ENCODE measurements around the gene TMEM131L.
"Not testable (repeated sequence)": the region's sequence is repeated elsewhere in the genome, so short reads cannot be mapped to it uniquely, and the experiment has no call there.

Gene TMEM131L

DNA sequence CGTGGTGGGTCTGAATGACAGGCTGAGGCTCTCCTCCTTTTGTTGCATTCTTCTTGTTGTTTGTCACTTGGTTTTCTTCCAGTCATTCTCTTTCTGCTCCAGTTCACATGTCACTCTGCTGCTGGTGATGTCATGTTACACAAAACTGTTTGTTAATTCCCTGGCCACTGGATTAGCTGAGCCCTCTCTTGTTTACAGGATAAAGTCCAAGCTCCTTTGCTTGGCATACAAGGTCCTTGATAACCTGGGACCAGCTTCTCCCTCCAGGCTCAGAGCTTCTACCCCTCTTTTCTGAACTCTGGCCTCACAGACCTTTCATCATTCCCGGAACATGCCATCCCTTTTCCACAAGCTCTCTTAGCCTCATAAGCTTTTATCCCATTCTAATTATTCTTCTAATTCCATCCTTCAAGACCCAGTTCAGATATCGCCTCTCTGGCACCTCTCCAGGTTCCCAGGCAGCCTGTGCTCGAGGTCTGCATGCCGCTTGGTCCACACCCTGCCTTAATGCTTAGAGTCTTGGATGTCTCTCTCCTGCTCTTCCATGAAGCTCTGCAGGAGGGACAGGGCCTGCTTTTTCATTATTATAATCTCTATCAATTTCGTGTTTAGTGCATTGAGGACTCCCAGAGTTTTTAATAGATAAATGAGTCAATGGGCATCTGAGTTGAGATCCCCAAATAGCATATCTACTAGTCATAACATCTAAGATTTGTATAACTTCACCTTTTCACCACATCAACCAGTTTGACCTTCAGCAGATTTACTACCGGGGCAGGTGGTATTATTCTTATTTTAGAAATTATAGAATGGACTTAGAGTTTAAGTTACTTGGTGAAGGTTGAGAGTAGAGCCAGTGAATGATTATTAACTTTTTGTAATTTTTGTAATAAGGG lies 98.7 kb downstream of the TMEM131L start:
- Histone ChIP-seq H3K9me3 (ENCODE audit: insufficient read depth, low read depth, low read length) (no peaks in the 10 kb centered on the region), H3K9me2 (replicated peaks; ENCODE audit: low read depth, low read length) (no peaks in the 10 kb centered on the region), H4K20me1 (ENCODE audit: insufficient read depth, low read length, poor library complexity, severe bottlenecking) (peaks cover 27% of the 10 kb centered on the region), H3K4me1 (ENCODE audit: insufficient read depth, low read length, poor library complexity, severe bottlenecking) (no peaks in the 10 kb centered on the region), H3K4me2 (ENCODE audit: low read depth, low read length, poor library complexity, severe bottlenecking) (no peak overlapping the region), H3K36me3 (ENCODE audit: insufficient read depth, low read length) (peaks cover 81% of the 10 kb centered on the region), H3F3A (ENCODE audit: low read depth) (no peaks in the 10 kb centered on the region), H3K27me3 (ENCODE audit: insufficient read depth, low read length, poor library complexity, severe bottlenecking) (no peaks in the 10 kb centered on the region), H3K9ac (ENCODE audit: low read depth, low read length, poor library complexity, severe bottlenecking) (no peak overlapping the region), H3K79me2 (ENCODE audit: insufficient read depth, low read length) (peaks cover 65% of the 10 kb centered on the region), H3K4me3 (ENCODE audit: low read length, poor library complexity, severe bottlenecking) (no peak overlapping the region), H2AFZ (ENCODE audit: low read length) (no peak overlapping the region)
- TF ChIP-seq EZH2phosphoT487 (IDR thresholded peaks at IDR 0.05; ENCODE audit: borderline replicate concordance), result no peak
- TF ChIP-seq, protein P1, sequence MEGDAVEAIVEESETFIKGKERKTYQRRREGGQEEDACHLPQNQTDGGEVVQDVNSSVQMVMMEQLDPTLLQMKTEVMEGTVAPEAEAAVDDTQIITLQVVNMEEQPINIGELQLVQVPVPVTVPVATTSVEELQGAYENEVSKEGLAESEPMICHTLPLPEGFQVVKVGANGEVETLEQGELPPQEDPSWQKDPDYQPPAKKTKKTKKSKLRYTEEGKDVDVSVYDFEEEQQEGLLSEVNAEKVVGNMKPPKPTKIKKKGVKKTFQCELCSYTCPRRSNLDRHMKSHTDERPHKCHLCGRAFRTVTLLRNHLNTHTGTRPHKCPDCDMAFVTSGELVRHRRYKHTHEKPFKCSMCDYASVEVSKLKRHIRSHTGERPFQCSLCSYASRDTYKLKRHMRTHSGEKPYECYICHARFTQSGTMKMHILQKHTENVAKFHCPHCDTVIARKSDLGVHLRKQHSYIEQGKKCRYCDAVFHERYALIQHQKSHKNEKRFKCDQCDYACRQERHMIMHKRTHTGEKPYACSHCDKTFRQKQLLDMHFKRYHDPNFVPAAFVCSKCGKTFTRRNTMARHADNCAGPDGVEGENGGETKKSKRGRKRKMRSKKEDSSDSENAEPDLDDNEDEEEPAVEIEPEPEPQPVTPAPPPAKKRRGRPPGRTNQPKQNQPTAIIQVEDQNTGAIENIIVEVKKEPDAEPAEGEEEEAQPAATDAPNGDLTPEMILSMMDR (conservative IDR thresholded peaks at IDR 0.05; ENCODE audit: low read length), result no peak

DNA sequence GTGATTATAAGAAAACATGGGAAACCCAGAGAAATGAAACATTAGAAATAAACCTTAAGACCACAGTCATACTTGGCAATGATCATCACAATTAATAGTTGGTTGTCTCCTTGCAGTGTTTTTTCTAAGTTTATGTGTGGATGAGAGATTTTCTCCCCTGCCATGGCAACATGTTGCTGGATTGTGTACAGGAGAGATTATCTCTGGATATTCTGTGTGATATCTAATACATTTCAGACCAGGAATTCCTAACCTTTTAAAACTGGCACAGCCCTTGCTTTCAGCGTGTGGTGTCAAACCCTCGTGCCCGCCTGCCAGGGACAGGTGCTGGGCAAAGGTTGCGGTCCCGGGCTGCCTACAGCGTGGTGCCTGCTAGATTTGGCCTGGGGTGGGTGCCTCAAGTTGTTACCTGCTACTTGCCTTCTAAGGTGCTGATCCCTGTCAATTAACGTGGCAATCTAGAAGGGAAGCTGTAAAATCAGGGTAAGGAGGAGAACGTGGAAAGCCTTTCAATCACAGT lies 100.5 kb downstream of the TMEM131L start:
- no peaks in the 10 kb centered on the region for H3K9me2 ChIP-seq (replicated peaks; ENCODE audit: low read depth, low read length)
- H3K9me3 ChIP-seq (ENCODE audit: insufficient read depth, low read depth, low read length), result no peaks in the 10 kb centered on the region
- no peak for TF ChIP-seq EZH2phosphoT487 (IDR thresholded peaks at IDR 0.05; ENCODE audit: borderline replicate concordance)
- TF ChIP-seq, protein P1 (conservative IDR thresholded peaks at IDR 0.05; ENCODE audit: low read length), result no peak
- H3K9ac ChIP-seq (ENCODE audit: low read depth, low read length, poor library complexity, severe bottlenecking), result no peak overlapping the region
- H3K4me3 ChIP-seq (ENCODE audit: low read length, poor library complexity, severe bottlenecking), result no peak overlapping the region
- H3K27me3 ChIP-seq (ENCODE audit: insufficient read depth, low read length, poor library complexity, severe bottlenecking), result no peaks in the 10 kb centered on the region
- H3K4me2 ChIP-seq (ENCODE audit: low read depth, low read length, poor library complexity, severe bottlenecking), result no peak overlapping the region
- peaks cover 30% of the 10 kb centered on the region for H4K20me1 ChIP-seq (ENCODE audit: insufficient read depth, low read length, poor library complexity, severe bottlenecking)
- H2AFZ ChIP-seq (ENCODE audit: low read length), result no peak overlapping the region
- peaks cover 78% of the 10 kb centered on the region; the same call in 1 of the 2 replicates for H3K36me3 ChIP-seq (ENCODE audit: insufficient read depth, low read length)
- no peaks in the 10 kb centered on the region for H3K4me1 ChIP-seq (ENCODE audit: insufficient read depth, low read length, poor library complexity, severe bottlenecking)
- H3K79me2 ChIP-seq (ENCODE audit: insufficient read depth, low read length), result peaks cover 79% of the 10 kb centered on the region
- H3F3A ChIP-seq (ENCODE audit: low read depth), result no peaks in the 10 kb centered on the region

GRCh38 chr4:153567660-153568059 lies 101.5 kb downstream of the TMEM131L start:
- H3F3A ChIP-seq (ENCODE audit: low read depth), result not testable (repeated sequence)

More at GRCh38 chr4:153567660-153568059, 101.5 kb downstream of the TMEM131L start:
- H3K9me2 ChIP-seq (replicated peaks; ENCODE audit: low read depth, low read length); H3K9me3 ChIP-seq (ENCODE audit: insufficient read depth, low read depth, low read length); H3K27me3 ChIP-seq (ENCODE audit: insufficient read depth, low read length, poor library complexity, severe bottlenecking); H2AFZ ChIP-seq (ENCODE audit: low read length); H3K4me2 ChIP-seq (ENCODE audit: low read depth, low read length, poor library complexity, severe bottlenecking); H3K4me1 ChIP-seq (ENCODE audit: insufficient read depth, low read length, poor library complexity, severe bottlenecking); H3K4me3 ChIP-seq (ENCODE audit: low read length, poor library complexity, severe bottlenecking); H3K9ac ChIP-seq (ENCODE audit: low read depth, low read length, poor library complexity, severe bottlenecking): not testable (repeated sequence)
- H4K20me1 ChIP-seq (ENCODE audit: insufficient read depth, low read length, poor library complexity, severe bottlenecking), result peaks cover 30% of the 10 kb centered on the region
- H3K79me2 ChIP-seq (ENCODE audit: insufficient read depth, low read length), result peaks cover 80% of the 10 kb centered on the region
- peaks cover 80% of the 10 kb centered on the region; the same call in 1 of the 2 replicates for H3K36me3 ChIP-seq (ENCODE audit: insufficient read depth, low read length)
